GM12878 (cell line): ENCODE data around the gene PTCD3.

Experiments
- BCLAF1 ChIP-seq: fragments of 450-650 bp; IDR thresholded peaks from 2 replicates; pipeline ENCODE4 v1.6.1; 2017; ENCODE audit warnings: antibody characterized with exemption, mild to moderate bottlenecking, moderate library complexity
- CEBPB ChIP-seq, 2 experiments: fragments of 150-350 bp in 1 of 2; IDR thresholded peaks; 2 replicates each; pipeline ENCODE4 v1.6.1; 2012 to 2014; ENCODE audit warnings: low read depth in 2 of 2, low read length in 2 of 2, borderline replicate concordance in 1 of 2, inconsistent platforms in 1 of 2
- HDAC6 ChIP-seq: fragments of 200-600 bp; sonication (generic); IDR thresholded peaks from one replicate; pipeline ENCODE4 v1.8.0; 2017; ENCODE audit warnings: antibody characterized with exemption; ENCODE audit not compliant: unreplicated experiment
- KDM1A ChIP-seq: fragments of 200-600 bp; sonication (generic); IDR thresholded peaks from 2 replicates; pipeline ENCODE4 v1.6.1; 2016; ENCODE audit warnings: borderline replicate concordance
- LARP7 ChIP-seq: fragments of 450-650 bp; IDR thresholded peaks from 2 replicates; pipeline ENCODE4 v1.6.1; 2017; ENCODE audit warnings: mild to moderate bottlenecking
- NFXL1 ChIP-seq: fragments of 450-650 bp; IDR thresholded peaks from 2 replicates; pipeline ENCODE4 v1.6.1; 2017; ENCODE audit warnings: antibody characterized with exemption, mild to moderate bottlenecking, borderline replicate concordance
- POLR2A ChIP-seq: IDR thresholded peaks from 2 replicates; pipeline ENCODE4 v1.6.1; 2011; ENCODE audit warnings: low read depth, mild to moderate bottlenecking, low read length
- USF1 ChIP-seq: IDR thresholded peaks from 2 replicates; pipeline ENCODE4 v1.6.1; 2011; ENCODE audit warnings: borderline replicate concordance, low read depth, mild to moderate bottlenecking, moderate library complexity, mixed read lengths, low read length; ENCODE audit not compliant: insufficient read depth; ENCODE audit errors: extremely low read length
- ZNF24 ChIP-seq: fragments of 450-650 bp; IDR thresholded peaks from 2 replicates; pipeline ENCODE4 v1.6.1; 2017; ENCODE audit warnings: antibody characterized with exemption, mild to moderate bottlenecking

GRCh38 chr2:86082756-86083155 is 23.3 kb upstream of the PTCD3 start:
- TF ChIP-seq CEBPB (IDR thresholded peaks at IDR 0.05; ENCODE audit: borderline replicate concordance in 1 of 2, low read depth in 2 of 2, low read length in 2 of 2) (no peak), LARP7 (no peak), POLR2A (no peak), NFXL1 (no peak), KDM1A (no peak), USF1 (no peak), ZNF24 (no peak), HDAC6 (no peak), BCLAF1 (no peak)
